ENCODE data around the gene APBB2. TPM values are rescaled to one million over a fixed set of nuclear protein-coding genes. Genes with fewer than 3 reads are reported as not detected.

The APBB2 gene
- total and polyA plus RNA-seq, 2 of the 4 experiments (the other 2 are of a cell fraction): 47.9 to 75.5 TPM

GRCh38 chr4:40812386-40812785, 402.0 kb downstream of the APBB2 start:
- WGBS, 2 experiments (ENCODE audit: extremely low coverage in 2 of 2, insufficient read length in 1 of 2): 97% methylated on average over 6 of the region's 8 CpGs; no CpG with 5 or more reads in 1 of the 2 experiments
- TF ChIP-seq BHLHE40 (IDR thresholded peaks at IDR 0.05; ENCODE audit: low read depth, low read length) (no peak), CEBPB (IDR thresholded peaks at IDR 0.05; ENCODE audit: low read depth, low read length) (peak; percentile 59; the same call in 1 of the 2 replicates), NFE2L2 (IDR thresholded peaks at IDR 0.05; ENCODE audit: low read depth, low read length) (peak; percentile 5; the same call in 1 of the 2 replicates), RFX5 (IDR thresholded peaks at IDR 0.05; ENCODE audit: low read depth, low read length) (no peak), SMC3 (IDR thresholded peaks at IDR 0.05; ENCODE audit: low read depth, low read length) (no peak), POLR2A (IDR thresholded peaks at IDR 0.05; ENCODE audit: low read depth, low read length) (no peak), CHD1 (IDR thresholded peaks at IDR 0.05; ENCODE audit: low read depth, low read length) (no peak)
- TF ChIP-seq, protein P1, sequence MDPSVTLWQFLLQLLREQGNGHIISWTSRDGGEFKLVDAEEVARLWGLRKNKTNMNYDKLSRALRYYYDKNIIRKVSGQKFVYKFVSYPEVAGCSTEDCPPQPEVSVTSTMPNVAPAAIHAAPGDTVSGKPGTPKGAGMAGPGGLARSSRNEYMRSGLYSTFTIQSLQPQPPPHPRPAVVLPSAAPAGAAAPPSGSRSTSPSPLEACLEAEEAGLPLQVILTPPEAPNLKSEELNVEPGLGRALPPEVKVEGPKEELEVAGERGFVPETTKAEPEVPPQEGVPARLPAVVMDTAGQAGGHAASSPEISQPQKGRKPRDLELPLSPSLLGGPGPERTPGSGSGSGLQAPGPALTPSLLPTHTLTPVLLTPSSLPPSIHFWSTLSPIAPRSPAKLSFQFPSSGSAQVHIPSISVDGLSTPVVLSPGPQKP (IDR thresholded peaks at IDR 0.05; ENCODE audit: borderline replicate concordance, low read depth, low read length): no peak
- Histone ChIP-seq H3K9me1 (ENCODE audit: insufficient read depth, low read length) (0 out of 2 replicates have a peak, but pooled peaks cover 3% of the 10 kb centered on the region), H3K4me1 (ENCODE audit: control insufficient read depth, insufficient read depth, low read length) (no peaks in the 10 kb centered on the region; the same call in 1 of the 2 replicates), H4K91ac (ENCODE audit: insufficient read depth, low read depth, low read length) (no peak overlapping the region), H3K9me3 (ENCODE audit: control insufficient read depth, insufficient read depth, low read length) (no peaks in the 10 kb centered on the region), H3K4me3 (ENCODE audit: insufficient read depth, low read depth, low read length) (no peak overlapping the region), H2BK15ac (ENCODE audit: low read depth, low read length) (no peak overlapping the region), H3K4me2 (ENCODE audit: low read depth, low read length) (no peak overlapping the region), H3K9ac (ENCODE audit: low read depth, low read length) (no peak overlapping the region), H2AFZ (replicated peaks; ENCODE audit: low read length, poor library complexity) (no peak overlapping the region), H3K36me3 (ENCODE audit: control insufficient read depth, insufficient read depth, low read length) (peaks cover 10% of the 10 kb centered on the region), H4K5ac (ENCODE audit: low read depth, low read length) (no peak overlapping the region), H2BK20ac (ENCODE audit: low read depth, low read length) (no peak overlapping the region; the same call in 1 of the 2 replicates), H3K18ac (ENCODE audit: low read depth, low read length) (no peak overlapping the region), H3K27ac (ENCODE audit: insufficient read depth, low read length) (no peak overlapping the region), H4K20me1 (ENCODE audit: insufficient read depth, low read length) (no peaks in the 10 kb centered on the region), H2AK9ac (replicated peaks; ENCODE audit: low read depth, low read length, poor library complexity) (no peak overlapping the region), H2BK120ac (ENCODE audit: low read depth, low read length) (no peak overlapping the region), H3K14ac (replicated peaks; ENCODE audit: low read depth, low read length) (no peak overlapping the region), H3K27me3 (ENCODE audit: control insufficient read depth, insufficient read depth, low read length) (no peaks in the 10 kb centered on the region), H3K23ac (ENCODE audit: low read depth, low read length) (no peak overlapping the region), H2AK5ac (ENCODE audit: low read depth, low read length) (no peak overlapping the region), H3K79me1 (ENCODE audit: low read depth in 1 of 2, low read length in 2 of 2) (no peaks in the 10 kb centered on the region; a peak in 1 of 4 replicates), H2BK5ac (ENCODE audit: low read depth, low read length, poor library complexity, severe bottlenecking) (no peak overlapping the region), H4K8ac (ENCODE audit: low read depth in 2 of 2, low read length in 2 of 2) (no peak overlapping the region), H3K56ac (ENCODE audit: extremely low read depth, insufficient read depth, low read length) (no peak overlapping the region), H3K4ac (ENCODE audit: low read depth, low read length) (no peak overlapping the region)
- intact Hi-C loops (cut with micrococcal nuclease) (no loop called here), dilution Hi-C loops (cut with HindIII; ENCODE audit: low sequenced_read_pairs, unreplicated experiment) (no loop called here), in situ Hi-C loops (cut with MboI; ENCODE audit: low sequenced_read_pairs) (loop anchor here (25.0 kb wide), 1 partner anchor 100 kb away; no protein-coding TSS in a partner anchor)
- ATAC-seq (ENCODE audit: low read depth): no peak
- ChIA-PET CTCF (interaction anchor here (1.2 to 1.5 kb wide), 2 partner anchors 28 to 29 kb away, joined by 3 read pairs; no protein-coding TSS in a partner anchor), POLR2A (ENCODE audit: unreplicated experiment) (no interaction called here)
- DNase-seq: peak; percentile 18
- no TSS peak for BruUV-seq (replicated peaks)

All from IMR-90 (cell line).